Embryonic facial prominence (tissue), 1 donor: ENCODE data around the gene EHHADH.
"Not testable (repeated sequence)": the region's sequence is repeated elsewhere in the genome, so short reads cannot be mapped to it uniquely, and the experiment has no call there.

Experiments
- DNase-seq: peaks from one replicate; pipeline ENCODE4 v3.0.0-alpha.2; 2016; ENCODE audit errors: extremely low spot score

Gene EHHADH

DNA sequence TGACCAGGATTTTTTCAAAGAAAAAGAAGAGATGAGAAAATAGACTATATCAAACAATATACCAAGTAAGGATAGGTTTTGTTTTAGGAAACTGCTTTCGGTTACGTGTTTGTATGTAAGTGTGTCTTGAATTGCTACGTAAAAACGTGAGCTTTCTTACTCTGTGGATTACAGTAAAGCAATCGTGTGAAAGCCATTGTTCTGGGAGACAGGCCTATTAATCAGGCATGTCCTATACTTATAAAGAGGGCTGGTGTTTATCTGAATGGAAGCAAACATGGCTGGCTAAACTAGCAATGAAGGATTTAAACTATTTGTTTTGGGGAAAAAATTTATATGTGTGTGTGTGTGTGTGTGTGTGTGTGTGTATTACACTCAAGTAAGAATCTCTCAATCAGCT is 2.6 kb downstream of the EHHADH start:
- no peak for DNase-seq

GRCh38 chr3:185250653-185251052 is 3.2 kb downstream of the EHHADH start:
- DNase-seq = no peak

DNA sequence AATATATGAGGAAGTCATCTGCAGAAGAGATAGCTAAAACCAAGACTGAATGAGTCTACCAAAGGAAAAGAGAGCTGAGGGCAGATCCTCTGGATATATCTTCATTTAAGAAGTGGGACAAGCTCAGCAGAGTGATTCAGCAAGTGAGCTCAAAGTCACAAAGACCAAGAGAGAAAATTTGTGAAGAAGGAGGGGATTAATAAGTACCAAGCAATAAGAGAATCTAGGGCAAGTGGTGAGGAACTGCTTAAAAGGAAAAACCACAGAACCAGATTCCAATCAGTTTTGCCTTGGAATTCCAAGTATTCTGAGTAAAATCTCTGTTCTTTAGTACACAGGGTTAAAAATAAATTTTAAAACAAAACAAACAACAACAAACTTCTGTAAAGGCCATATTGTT is 3.6 kb downstream of the EHHADH start:
- DNase-seq = no peak

GRCh38 chr3:185242642-185243041 is 11.2 kb downstream of the EHHADH start:
- DNase-seq = no peak

DNA sequence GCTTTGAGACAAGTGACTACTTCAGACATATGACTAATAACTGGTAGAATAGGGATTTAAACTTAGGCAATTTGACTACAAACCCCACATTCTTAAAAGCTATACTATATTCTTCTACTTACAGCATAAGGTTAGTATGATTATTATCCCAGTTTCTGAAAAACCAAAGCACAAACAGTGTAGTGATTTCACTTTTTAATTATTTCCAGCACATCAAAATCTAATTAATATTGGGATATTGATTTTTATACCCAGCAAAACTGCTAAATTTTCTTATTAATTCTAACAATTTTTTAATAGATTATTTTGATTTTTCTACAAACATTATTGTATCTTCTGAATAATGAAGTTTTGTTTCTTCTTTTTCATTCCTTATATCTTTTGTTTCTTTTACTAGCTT is 16.9 kb downstream of the EHHADH start:
- DNase-seq = no peak

DNA sequence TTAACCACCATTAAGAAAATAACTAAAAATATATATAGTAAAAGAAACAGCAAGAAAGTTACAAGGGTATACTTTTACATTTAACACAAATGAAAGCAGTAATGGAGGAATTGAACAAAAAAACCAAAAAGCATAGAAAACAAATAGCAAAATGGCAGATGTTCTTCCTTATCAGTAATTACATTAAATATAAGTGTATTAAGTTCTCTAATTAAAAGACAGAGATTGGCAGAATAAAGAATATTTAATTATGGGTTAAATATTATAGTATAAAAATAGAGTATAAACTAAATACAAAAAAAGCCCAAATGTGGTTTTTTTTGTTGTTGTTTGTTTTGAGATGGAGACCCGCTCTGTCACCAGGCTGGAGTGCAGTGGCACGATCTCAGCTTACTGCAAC is 20.5 kb downstream of the EHHADH start:
- no peak for DNase-seq

GRCh38 chr3:185226526-185226925 is 27.3 kb downstream of the EHHADH start:
- DNase-seq = not testable (repeated sequence)

- DNase-seq = no peak
Observed at GRCh38 chr3:185225523-185225922, 28.3 kb downstream of the EHHADH start.

GRCh38 chr3:185225080-185225479 is 28.8 kb downstream of the EHHADH start:
- DNase-seq = no peak

DNA sequence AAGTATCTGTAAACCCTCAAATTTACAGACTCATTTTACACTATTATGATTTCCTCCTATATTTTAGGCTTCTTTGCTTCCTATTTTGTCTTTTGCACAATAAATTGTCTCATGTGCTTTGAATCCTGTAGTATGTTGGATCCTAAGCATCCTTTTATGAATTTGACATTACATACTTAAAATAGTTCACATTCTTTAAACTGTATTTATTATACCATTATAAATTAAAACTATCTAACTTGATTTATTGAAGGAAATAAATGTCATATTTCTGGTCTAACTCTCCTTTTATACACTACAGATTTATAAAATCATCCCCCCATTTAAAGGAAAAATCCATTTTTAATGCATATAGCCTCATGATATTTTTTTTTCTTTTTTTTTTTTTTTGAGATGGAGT is 32.6 kb downstream of the EHHADH start:
- no peak for DNase-seq

DNA sequence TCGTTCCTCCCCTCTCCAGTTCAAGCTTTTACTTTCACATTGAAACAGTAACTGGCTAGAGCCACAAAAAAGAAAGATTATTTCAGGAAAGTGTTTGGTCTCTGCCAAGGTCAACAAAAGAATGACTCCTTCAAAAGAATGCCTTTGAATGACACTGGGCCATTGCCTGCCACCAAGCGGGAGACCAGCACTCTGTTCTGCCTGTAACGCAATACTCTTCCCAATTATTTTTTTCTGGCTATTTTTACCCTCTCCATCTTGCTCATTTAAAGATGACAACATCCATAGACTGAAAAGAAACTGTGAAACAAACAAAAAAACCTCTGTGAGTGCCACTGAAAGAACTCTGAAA is 37.3 kb downstream of the EHHADH start:
- DNase-seq = no peak

DNA sequence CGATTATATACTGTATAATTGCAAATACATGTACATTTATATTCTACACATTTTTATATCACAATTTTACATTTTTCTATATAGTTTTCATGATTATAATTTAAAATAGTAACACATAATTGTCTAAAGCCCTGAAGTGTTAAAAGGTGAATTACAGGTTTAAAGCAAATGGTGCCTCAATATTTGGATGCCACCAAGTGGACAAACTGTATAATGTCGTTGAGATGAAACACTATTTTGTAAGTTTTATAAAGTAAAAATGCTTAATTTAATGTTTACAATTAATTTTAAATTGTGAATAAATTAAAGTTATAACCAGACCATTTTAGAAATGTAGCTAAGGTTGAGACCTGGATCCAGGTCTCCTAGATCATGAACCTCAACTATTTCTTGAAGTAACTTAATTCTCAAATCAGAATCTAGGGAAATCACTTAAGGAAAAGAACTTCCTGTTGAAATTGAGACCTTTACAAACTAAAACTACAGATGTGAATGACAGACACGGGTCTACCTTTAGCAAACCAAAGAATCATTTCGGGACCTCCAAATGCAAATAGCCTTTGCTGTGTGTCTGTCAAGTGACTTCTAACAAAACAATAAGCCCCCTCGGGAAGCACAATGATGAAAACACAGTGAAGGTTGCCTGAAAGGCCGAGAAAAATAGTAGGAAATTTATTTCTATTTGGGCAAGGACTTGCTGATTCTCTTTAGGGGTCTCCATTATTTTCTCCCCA is 37.8 kb downstream of the EHHADH start:
- DNase-seq = no peak

DNA sequence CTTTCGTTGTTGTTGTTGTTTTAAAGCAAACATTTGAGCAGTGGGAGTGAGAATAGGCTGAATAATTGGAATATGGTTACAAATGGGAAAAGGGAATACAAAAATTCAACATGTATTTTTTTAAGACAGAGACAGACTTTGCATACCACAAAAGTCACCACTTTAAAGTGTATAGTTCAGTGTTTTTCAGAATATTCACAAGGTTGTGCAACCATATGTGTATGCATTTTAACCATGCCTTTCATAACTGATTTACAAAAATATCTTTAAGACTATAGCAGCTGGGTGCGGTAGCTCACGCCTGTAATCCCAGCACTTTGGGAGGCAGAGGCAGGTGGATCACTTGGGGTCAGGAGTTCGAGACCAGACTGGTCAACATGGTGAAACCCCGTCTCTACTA is 41.3 kb downstream of the EHHADH start:
- no peak for DNase-seq

- no peak for DNase-seq
Observed at GRCh38 chr3:185212086-185212485, 41.8 kb downstream of the EHHADH start.

DNA sequence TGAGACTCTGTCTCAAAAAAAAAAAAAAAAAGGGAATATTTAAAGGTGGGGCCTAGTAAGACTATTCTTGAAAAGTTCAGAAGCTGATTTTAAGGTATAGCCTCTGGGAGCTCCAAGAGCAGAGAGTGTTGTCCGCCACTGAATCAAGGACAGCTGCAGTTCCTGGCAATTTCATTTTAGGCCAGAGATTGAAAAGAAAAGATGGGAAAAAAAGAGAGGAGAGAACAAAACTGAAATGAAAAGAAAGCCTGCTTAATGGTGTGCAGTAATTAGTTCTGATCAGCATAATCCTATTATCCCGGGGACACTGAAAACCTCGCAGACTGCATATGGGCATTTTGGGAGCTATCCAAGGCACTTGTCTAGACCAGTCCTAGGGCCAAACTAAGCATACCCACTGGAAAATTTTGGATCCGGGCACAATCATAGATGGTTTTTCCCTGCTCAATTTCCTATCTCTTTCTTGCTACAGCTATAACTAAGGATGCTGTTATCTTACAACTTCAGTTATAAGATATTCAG is 43.2 kb downstream of the EHHADH start:
- DNase-seq = no peak

DNA sequence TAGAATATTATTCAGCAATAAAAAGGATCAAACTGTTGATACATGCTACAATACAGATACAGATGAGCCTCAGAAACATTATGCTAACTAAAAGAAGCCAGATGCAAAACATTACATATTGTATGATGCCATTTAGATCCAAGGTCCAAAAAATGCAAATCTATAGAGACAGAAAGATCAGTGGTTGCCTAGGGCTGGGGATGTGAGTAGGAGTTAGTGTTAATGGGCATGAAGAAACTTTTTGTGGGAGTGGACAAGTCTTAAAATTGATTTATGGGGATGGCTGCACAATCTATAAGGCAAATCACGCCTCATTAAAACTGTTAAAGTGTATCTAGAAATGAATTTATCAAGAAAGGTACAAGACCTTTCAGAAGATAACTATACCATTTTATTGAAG is 45.0 kb downstream of the EHHADH start:
- no peak for DNase-seq

- no peak for DNase-seq
Observed at GRCh38 chr3:185207931-185208746, 45.7 kb downstream of the EHHADH start.

DNA sequence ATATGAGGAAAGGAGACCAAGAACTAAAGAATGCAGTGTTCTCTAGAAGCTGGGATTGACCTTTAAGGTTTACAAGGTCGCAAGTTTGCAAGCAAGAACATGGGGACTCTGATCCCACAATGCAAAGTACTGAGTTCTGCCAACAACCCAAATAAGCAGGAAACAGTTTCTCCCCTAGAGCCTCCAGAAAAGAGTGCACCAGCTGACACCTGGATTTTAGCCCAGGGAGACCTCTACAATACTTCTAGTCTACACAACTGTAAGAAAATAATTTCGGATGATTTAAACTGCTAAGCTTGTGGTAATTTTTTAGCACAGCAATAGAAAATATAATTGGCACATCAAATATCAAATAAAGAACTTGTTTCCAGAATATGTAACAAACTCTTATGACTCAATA is 46.4 kb downstream of the EHHADH start:
- no peak for DNase-seq

GRCh38 chr3:185205865-185206264 is 48.0 kb downstream of the EHHADH start:
- DNase-seq = no peak

- DNase-seq = no peak
Observed at GRCh38 chr3:185204894-185205293, 49.0 kb downstream of the EHHADH start.

- DNase-seq = no peak
Observed at GRCh38 chr3:185200639-185201038, 53.2 kb downstream of the EHHADH start.

DNA sequence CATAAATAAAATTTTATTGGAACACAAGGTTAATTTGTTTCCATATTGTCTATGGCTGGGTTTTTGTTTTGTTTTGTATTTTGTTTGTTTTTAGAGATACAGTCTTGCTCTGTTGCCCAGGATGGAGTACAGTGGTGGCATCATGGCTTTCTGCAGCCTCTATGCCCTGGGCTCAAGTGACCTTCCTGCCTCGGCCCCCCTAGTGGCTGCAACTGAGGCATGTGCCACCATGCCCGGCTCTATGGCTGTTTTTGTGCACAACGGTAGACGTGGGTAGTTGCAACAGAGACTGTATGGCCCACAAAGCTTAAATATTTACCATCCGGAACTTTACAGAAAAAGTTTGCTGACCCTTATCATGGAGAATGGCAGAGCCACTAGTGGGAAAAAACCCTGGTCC is 54.2 kb downstream of the EHHADH start:
- DNase-seq = no peak

- DNase-seq = no peak
Observed at GRCh38 chr3:185199206-185199605, 54.6 kb downstream of the EHHADH start.
